Esophagus squamous epithelium (tissue), 4 donors: Measurements from ENCODE around the gene ZNF232.

ENCODE experiments used
- CTCF ChIP-seq, 6 experiments: fragments of 450-650 bp in 4 of 6; fragments of 200-600 bp in 2 of 6; sonication (generic) in 2 of 6; IDR thresholded peaks; one replicate each; pipeline ENCODE4 v1.5.1; 2016 to 2019; ENCODE audit warnings: antibody characterized with exemption in 6 of 6, mild to moderate bottlenecking in 4 of 6, moderate library complexity in 4 of 6
- POLR2A ChIP-seq, 4 donors: fragments of 450-650 bp; IDR thresholded peaks; one replicate each; pipeline ENCODE4 v1.6.1; 2017; ENCODE audit warnings: antibody characterized with exemption in 4 of 4, mild to moderate bottlenecking in 4 of 4, moderate library complexity in 3 of 4

GRCh38 chr17:5096731-5097100 is 15.0 kb downstream of the ZNF232 start:
- no peak for TF ChIP-seq CTCF (IDR thresholded peaks at IDR 0.05)
- no peak for TF ChIP-seq POLR2A (IDR thresholded peaks at IDR 0.05)
